Right ventricle myocardium inferior (tissue), 1 donor: ENCODE results near the gene ATP5F1D. TPM values are rescaled to one million over a fixed set of nuclear protein-coding genes. Genes with fewer than 3 reads are reported as not detected.
A peak's percentile ranks its signal among the peaks of the same experiment; 100 is the strongest.

Source experiments
- ATAC-seq: fragments of 200-7000 bp; cut with Tn5 transposase; one replicate; pipeline ENCODE4 v1.9.1; 2020; ENCODE audit warnings: mild to moderate bottlenecking, moderate library complexity
- DNase-seq: peaks from one replicate; pipeline ENCODE4 v3.0.0; 2021; ENCODE audit errors: missing footprints
- intact Hi-C: fragments of 100-400 bp; cut with DNase I; formaldehyde crosslinking; loops from one replicate; pipeline ENCODE4 v1.11.0; 2022
- total RNA-seq: library from RNA; stranded (reverse); fragmentation: NEBNext Ultra II Directional; extraction: Animal tissue kit (Norgen Biotek cat#: 25700); gene quantifications from one replicate; pipeline ENCODE4 v1.2.1, GENCODE V29; 2021
- donor health status: DM: no; HTN: yes; CAD: no; lungs with severe emphysema.

The ATP5F1D gene
- total RNA-seq, 1 donor from 2014 or later: 656 TPM

- intact Hi-C loops: no loop called here
- DNase-seq (no peak), ATAC-seq (no peak)
These were observed 22.6 kb upstream of the ATP5F1D start for GRCh38 chr19:1218751-1219567.

DNA sequence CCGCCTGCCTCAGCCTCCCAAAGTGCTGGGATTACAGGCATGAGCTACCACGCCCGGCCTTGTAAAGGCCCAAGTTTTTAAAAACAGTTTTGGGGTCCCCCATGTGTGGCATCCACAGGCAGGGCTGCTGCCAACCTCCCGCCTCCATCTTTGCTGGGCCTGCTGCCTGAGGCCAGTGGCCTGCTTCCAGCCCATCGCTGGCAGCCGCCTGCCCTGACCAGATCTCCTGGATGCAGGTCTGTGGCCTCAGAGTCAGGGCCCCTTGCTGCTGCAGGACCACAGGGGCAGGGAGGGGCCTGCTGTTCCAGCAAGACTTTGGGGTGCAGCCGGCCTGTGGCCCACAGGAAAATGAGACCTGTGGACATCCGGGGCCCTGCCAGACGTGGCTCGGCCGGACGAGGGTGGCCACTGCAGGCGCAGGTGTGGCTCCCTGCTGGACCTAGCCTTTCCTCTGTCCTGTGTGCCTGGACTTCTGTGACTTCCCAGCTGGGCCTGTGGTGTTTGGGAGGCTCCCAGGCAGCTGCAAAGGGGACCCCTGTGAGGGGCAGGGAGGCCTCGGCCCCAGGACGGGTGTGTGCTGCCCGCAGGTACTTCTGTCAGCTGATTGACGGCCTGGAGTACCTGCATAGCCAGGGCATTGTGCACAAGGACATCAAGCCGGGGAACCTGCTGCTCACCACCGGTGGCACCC, 21.6 kb upstream of the ATP5F1D start:
- ATAC-seq (no peak), DNase-seq (no peak)
- intact Hi-C loops: no loop called here

DNA sequence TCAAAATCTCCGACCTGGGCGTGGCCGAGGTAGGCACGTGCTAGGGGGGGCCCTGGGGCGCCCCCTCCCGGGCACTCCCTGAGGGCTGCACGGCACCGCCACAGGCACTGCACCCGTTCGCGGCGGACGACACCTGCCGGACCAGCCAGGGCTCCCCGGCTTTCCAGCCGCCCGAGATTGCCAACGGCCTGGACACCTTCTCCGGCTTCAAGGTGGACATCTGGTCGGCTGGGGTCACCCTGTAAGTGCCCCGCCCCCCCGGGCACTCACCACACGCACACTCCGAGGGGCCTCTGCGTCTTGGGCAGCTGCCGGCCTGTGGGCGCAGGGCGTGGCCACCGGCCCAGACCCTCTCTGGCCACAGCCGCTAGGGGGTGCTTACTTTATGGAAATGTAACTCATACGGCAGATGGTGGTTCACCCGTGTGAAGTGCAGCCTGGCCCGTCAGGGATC, 21.0 kb upstream of the ATP5F1D start:
- intact Hi-C loops: no loop called here
- ATAC-seq (no peak), DNase-seq (no peak)

DNA sequence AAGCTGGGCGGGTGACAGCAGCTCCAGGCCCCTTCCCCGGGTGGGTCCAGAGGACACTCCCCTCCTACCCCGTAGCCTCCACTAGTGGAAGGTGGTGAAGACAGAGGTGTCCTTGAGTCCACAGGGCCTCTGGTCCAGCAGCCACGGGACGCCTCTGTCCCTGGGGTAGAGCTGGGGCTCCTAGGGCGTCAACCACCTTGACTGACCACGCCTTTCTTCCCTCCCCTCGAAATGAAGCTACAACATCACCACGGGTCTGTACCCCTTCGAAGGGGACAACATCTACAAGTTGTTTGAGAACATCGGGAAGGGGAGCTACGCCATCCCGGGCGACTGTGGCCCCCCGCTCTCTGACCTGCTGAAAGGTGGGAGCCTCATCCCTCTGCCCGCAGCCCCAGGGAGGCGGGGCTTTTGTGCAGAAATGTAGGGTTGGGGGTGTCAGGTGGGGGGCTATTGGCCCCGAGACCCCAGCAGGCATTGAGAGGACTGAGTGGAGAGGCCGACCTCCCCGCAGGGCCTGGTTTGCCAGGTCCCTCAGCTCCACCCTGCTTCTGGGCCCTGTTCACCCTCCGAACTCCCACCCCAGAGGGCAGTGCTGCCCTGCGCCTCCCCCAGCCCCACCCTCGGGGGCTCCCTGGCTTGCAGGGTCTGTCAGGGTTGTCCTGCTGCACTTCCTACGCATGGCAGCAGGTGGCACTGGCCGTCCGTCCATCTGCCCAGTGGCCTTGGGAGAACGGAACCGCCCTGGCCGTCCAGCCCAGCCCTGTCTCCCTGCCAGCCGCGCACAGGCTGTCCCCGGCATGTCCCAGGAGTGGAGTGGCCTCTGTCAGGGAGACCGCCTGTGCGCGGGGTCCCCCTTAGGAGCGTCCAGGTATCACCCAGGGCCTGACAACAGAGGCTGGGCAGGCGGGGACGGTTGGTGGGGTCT, 20.3 kb upstream of the ATP5F1D start:
- ATAC-seq (peak; percentile 73), DNase-seq (peak; percentile 84)
- intact Hi-C loops: loop anchor here (1.0 kb wide), 1 partner anchor 19 kb away; no protein-coding TSS in a partner anchor

DNA sequence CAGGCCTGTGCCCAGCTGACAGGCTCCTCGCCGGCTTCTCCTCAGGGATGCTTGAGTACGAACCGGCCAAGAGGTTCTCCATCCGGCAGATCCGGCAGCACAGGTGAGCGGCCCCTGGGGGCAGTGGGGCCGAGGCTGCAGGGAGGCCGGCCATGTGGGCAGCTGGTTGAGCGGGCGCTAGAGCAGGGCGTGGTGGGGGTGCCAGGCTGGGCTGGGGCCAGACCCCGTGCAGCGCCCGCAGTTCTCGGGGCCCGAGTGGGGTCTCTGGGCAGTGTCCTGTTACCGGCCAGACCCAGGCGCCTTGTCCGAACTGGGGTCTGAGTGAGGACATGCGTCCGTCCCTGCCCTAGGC, 19.7 kb upstream of the ATP5F1D start:
- DNase-seq (no peak), ATAC-seq (no peak)
- intact Hi-C loops: loop anchor here (1.0 kb wide), 1 partner anchor 18 kb away; no protein-coding TSS in a partner anchor

GRCh38 chr19:1222394-1222793, 19.2 kb upstream of the ATP5F1D start:
- DNase-seq (no peak), ATAC-seq (no peak)
- intact Hi-C loops: no loop called here

DNA sequence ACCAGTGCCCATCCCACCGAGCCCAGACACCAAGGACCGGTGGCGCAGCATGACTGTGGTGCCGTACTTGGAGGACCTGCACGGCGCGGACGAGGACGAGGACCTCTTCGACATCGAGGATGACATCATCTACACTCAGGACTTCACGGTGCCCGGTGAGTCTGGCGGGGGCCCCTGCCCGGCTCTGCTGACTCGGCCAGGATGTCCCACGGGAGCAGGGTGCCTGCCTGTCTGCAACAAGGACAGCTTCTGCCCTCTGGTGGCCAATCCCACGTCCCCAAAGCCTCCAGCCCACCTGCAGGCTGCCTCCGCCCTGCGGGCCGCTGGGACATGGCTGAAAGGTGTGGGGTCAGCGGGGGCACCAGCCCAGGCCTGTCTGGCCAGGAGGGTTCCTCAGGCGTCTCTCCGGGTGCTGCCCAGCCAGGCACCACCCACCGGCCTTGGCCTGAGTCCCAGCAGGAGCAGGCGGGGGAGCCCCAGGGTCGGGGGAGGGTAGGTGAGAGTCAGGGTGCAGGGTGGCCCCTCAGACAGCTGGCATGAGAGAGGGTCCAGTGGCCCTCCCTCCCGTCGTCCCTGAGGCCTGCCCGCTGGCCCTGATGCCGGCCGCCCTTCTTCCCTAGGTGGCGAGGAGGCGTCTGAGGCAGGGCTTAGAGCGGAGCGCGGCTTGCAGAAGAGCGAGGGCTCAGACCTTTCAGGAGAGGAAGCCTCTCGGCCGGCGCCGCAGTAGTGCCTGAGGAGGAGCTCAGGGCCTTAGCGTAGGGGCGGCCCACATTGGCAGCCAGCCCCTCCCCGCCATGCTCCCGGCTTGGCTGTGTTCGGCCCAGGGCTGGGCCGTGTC, 18.3 kb upstream of the ATP5F1D start:
- intact Hi-C loops: no loop called here
- ATAC-seq: no peak
- DNase-seq: no peak

DNA sequence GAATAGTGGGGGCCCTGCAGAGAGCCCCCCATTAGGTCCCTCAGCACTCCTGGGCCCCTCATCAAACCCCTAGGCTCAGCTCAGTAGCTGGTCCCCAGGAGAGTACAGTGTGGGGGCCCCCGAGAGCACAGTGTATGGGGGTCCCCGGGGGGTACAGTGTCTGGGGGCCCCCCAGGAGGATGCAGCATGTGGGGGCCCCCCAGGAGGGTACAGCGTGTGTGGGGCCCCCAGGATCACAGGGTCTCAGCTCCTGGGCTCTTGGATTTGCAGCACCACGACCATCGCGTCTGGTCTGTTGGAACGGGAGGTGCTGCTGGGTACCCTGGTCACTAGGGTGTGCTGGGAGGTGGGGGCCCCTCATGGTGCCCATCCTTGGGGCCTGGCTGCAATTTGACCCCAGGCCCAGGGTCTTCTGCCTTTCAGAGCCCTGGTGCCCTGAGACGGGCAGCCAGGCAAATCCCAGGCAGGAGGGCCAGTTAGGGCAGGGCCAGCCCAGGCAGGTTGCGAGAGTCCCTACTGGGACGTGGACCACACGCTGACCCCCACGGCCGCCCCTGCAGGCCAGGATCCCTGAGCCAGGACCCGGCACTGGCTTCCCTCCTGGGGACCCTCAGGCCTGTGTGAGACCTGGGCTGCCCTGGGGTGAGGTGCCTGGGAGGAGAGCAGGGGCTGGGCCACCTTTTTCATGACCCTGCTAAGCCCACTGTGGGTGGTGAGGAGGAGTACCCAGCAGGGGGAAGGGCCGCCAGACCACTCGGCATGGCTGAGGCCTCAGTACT, 17.3 kb upstream of the ATP5F1D start:
- DNase-seq (no peak), ATAC-seq (no peak)
- intact Hi-C loops: no loop called here

DNA sequence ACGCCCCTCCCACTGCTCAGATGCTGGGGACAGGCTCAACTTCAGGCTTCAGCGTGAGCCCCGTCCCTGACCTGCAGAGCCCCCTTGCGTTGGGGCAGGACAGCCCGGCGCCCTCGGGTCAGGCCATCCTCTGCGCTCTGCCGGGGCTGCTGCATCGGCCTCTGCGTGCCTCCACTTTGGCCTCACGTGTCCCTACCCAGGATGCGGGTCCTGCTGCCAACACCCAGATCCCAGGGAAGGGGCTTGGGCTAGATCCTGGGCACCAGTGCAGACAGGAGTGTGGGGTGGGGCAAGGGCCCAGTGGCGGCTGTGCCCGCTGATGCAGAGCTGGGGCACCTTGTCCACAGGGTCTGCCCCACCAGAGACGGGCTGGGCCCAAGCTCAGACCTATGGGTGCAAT, 16.7 kb upstream of the ATP5F1D start:
- intact Hi-C loops: no loop called here
- no peak for DNase-seq
- no peak for ATAC-seq

- intact Hi-C loops: no loop called here
- ATAC-seq: no peak
- no peak for DNase-seq
These were observed 15.9 kb upstream of the ATP5F1D start for GRCh38 chr19:1225440-1226226.

DNA sequence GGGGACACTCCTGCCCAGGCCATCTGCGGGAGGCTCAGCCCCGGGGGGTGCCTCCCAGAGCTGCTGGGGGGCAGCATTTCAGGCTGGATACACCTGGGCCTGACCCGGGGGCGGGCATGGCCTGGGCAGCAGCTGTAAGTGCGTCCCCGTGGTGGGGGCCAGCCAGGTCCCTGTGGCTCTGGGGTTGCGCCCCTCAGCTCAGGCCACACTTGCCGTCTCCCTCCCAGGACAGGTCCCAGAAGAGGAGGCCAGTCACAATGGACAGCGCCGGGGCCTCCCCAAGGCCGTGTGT, 15.4 kb upstream of the ATP5F1D start:
- ATAC-seq: no peak
- no peak for DNase-seq
- intact Hi-C loops: no loop called here

DNA sequence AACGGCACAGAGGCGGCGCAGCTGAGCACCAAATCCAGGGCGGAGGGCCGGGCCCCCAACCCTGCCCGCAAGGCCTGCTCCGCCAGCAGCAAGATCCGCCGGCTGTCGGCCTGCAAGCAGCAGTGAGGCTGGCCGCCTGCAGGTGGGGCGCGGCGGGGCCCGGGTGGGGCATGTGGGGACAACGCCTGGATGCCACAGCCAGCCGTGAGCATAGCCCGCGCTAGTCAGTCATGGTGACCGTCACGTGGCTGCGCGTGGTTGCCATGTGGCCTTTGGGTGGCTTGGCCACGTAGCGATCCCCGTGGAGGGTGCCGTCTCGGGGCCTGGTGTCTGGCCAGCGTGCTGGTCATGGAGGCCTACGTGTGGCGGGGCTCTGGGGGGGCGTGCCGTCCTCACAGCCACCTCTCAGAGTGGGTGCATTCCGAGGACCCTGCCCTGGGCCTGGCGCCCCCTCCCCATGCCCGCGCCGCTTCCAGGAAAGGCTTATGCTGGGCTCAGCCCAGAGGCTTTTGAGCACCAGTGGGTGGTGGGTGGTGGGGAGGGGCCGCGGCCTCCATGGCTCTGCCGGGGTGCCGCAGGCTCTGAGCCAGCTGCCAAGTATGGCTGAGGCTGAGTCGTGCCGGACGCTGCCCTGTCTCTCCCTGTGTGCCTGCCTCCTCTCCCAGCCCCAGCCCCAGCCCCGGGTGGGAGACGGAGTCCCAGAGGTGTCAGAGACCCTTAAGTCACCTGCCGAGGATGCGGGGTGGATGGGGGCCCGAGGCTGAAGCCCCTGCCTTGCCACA, 14.8 kb upstream of the ATP5F1D start:
- DNase-seq (no peak), ATAC-seq (no peak)
- intact Hi-C loops: no loop called here

- no peak for ATAC-seq
- DNase-seq: no peak
- intact Hi-C loops: no loop called here
These were observed 14.1 kb upstream of the ATP5F1D start for GRCh38 chr19:1227304-1228054.

DNA sequence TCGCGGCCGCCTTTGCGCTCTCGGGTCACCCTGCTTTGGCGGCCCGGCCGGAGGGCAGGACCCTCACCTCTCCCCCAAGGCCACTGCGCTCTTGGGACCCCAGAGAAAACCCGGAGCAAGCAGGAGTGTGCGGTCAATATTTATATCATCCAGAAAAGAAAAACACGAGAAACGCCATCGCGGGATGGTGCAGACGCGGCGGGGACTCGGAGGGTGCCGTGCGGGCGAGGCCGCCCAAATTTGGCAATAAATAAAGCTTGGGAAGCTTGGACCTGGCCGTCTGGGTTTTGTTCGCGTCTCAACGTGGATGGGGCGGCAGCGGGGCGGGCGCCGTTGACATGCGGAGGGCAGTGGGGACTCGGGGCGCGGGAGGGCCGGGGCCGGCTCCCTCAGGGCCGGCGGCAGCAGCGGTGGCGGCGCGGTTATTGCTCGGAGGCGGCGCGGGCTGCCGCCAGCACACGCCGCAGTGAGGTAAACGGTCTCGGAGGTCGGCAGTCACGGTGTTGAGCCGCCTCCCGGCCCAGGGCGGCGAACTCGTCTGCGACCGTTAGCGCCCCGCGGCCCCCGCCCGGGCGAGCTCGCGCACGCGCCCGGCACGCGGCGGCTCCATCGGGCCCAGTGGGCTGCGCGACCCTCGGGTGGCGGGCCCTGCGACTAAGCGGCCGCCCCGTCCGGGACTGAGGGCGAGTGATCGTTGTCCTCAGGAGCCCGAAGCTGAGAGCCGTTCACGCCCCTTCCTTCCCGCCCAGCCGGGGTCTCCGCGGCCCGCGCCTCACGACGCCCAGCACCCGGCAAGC, 13.2 kb upstream of the ATP5F1D start:
- intact Hi-C loops: no loop called here
- DNase-seq (no peak), ATAC-seq (no peak)
